Thyroid gland (tissue), 4 donors: ENCODE data around the gene KIAA1755.

Experiments used
- CTCF ChIP-seq, 6 experiments: fragments of 200-600 bp in 3 of 6; fragments of 450-650 bp in 3 of 6; sonication (generic) in 3 of 6; IDR thresholded peaks; one replicate each; pipeline ENCODE4 v1.5.1; 2016 to 2019; ENCODE audit warnings: antibody characterized with exemption in 6 of 6, mild to moderate bottlenecking in 2 of 6, inconsistent platforms in 1 of 6, moderate library complexity in 1 of 6
- POLR2A ChIP-seq, 2 donors: fragments of 450-650 bp; IDR thresholded peaks; one replicate each; pipeline ENCODE4 v1.6.1; 2017; ENCODE audit warnings: antibody characterized with exemption in 2 of 2, mild to moderate bottlenecking in 2 of 2, moderate library complexity in 1 of 2

DNA sequence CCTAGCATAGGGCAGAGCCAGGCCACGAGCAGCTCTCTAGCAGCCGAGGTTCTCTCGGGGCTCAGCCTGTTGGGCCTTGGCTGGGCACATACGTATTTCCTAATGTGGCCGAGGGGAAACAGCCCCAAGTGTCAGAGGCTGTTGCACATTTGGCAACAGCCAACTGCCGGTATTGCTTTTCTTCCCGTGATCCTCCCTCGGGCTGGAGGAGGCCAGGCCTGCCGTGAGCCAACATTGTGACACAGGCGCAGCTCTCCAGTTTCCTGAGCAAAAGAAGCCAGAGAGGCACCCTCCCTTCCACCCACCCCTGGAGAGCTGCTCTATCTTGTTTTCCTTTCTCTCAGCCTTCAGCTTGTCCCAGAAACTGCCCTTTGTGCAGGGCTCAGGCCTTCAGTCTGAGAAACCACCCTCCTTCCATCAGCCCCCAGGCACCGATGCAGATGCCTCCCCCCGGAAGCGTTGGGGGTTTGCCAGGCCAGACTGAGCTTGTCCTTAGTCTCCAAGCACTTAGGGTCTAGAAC, 38.3 kb upstream of the KIAA1755 start:
- TF ChIP-seq CTCF (IDR thresholded peaks at IDR 0.05) (no peak), POLR2A (IDR thresholded peaks at IDR 0.05) (no peak)
